PFSK-1 (cell line): ENCODE data around the gene OSBPL2.

Experiments
- FOXP2 ChIP-seq: optimal IDR thresholded peaks from 2 replicates; pipeline ENCODE3; 2011; ENCODE audit warnings: borderline replicate concordance, control low read depth, inconsistent platforms; ENCODE audit not compliant: insufficient read depth; ENCODE audit errors: extremely low read length, extremely low read depth
- POLR2AphosphoS5 ChIP-seq: IDR thresholded peaks from 2 replicates; pipeline ENCODE4 v1.6.1; 2012; ENCODE audit warnings: low read depth, mild to moderate bottlenecking, control low read depth, low read length, moderate library complexity
- REST ChIP-seq, 2 experiments: IDR thresholded peaks; 2 replicates each; pipeline versions ENCODE4 v1.6.1 to v1.8.0; 2011 to 2012; ENCODE audit warnings: low read depth in 2 of 2, low read length in 2 of 2, control low read depth in 1 of 2, inconsistent platforms in 1 of 2, mild to moderate bottlenecking in 1 of 2, moderate library complexity in 1 of 2; ENCODE audit not compliant: insufficient read depth in 1 of 2
- SIN3A ChIP-seq: IDR thresholded peaks from 2 replicates; pipeline ENCODE4 v1.6.1; 2012; ENCODE audit warnings: mild to moderate bottlenecking, low read length, moderate library complexity, borderline replicate concordance; ENCODE audit not compliant: insufficient read depth
- TAF1 ChIP-seq: IDR thresholded peaks from 2 replicates; pipeline ENCODE4 v1.6.1; 2012; ENCODE audit warnings: low read length, control low read depth, borderline replicate concordance; ENCODE audit not compliant: insufficient read depth

- TF ChIP-seq POLR2AphosphoS5 (no peak), TAF1 (no peak), FOXP2 (no peak), SIN3A (no peak), REST (IDR thresholded peaks at IDR 0.05; ENCODE audit: insufficient read depth in 1 of 2, low read depth in 2 of 2, low read length in 2 of 2) (no peak)
These were observed 64.7 kb downstream of the OSBPL2 start for GRCh38 chr20:62303062-62303339.
